Hepatocyte (in vitro differentiated cells): ENCODE data around the gene PSMC5.

ENCODE experiments used
- EZH2 ChIP-seq: fragments of 200-600 bp; sonication (generic); IDR thresholded peaks from 2 replicates; pipeline ENCODE4 v1.6.1; 2016; ENCODE audit warnings: antibody characterized with exemption, mild to moderate bottlenecking, borderline replicate concordance
- EZH2phosphoT487 ChIP-seq: fragments of 200-600 bp; sonication (generic); IDR thresholded peaks from one replicate; pipeline ENCODE4 v1.6.1; 2018; ENCODE audit warnings: antibody characterized with exemption, mild to moderate bottlenecking, low read depth, moderate library complexity; ENCODE audit not compliant: unreplicated experiment, severe bottlenecking
- TF ChIP-seq, protein P1 (sequence below): fragments of 200-600 bp; sonication (generic); IDR thresholded peaks from 2 replicates; pipeline ENCODE4 v1.5.1; 2016; ENCODE audit warnings: antibody characterized with exemption, mild to moderate bottlenecking; ENCODE audit not compliant: poor library complexity

GRCh38 chr17:63823659-63824331 lies 3.4 kb upstream of the PSMC5 start:
- TF ChIP-seq, protein P1, sequence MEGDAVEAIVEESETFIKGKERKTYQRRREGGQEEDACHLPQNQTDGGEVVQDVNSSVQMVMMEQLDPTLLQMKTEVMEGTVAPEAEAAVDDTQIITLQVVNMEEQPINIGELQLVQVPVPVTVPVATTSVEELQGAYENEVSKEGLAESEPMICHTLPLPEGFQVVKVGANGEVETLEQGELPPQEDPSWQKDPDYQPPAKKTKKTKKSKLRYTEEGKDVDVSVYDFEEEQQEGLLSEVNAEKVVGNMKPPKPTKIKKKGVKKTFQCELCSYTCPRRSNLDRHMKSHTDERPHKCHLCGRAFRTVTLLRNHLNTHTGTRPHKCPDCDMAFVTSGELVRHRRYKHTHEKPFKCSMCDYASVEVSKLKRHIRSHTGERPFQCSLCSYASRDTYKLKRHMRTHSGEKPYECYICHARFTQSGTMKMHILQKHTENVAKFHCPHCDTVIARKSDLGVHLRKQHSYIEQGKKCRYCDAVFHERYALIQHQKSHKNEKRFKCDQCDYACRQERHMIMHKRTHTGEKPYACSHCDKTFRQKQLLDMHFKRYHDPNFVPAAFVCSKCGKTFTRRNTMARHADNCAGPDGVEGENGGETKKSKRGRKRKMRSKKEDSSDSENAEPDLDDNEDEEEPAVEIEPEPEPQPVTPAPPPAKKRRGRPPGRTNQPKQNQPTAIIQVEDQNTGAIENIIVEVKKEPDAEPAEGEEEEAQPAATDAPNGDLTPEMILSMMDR, result no peak
- TF ChIP-seq EZH2phosphoT487, result no peak
- no peak for TF ChIP-seq EZH2
